ENCODE results near the gene ARPC2.
A peak's percentile ranks its signal among the peaks of the same experiment; 100 is the strongest.
"Not testable (repeated sequence)": the region's sequence is repeated elsewhere in the genome, so short reads cannot be mapped to it uniquely, and the experiment has no call there.

The ARPC2 gene

DNA sequence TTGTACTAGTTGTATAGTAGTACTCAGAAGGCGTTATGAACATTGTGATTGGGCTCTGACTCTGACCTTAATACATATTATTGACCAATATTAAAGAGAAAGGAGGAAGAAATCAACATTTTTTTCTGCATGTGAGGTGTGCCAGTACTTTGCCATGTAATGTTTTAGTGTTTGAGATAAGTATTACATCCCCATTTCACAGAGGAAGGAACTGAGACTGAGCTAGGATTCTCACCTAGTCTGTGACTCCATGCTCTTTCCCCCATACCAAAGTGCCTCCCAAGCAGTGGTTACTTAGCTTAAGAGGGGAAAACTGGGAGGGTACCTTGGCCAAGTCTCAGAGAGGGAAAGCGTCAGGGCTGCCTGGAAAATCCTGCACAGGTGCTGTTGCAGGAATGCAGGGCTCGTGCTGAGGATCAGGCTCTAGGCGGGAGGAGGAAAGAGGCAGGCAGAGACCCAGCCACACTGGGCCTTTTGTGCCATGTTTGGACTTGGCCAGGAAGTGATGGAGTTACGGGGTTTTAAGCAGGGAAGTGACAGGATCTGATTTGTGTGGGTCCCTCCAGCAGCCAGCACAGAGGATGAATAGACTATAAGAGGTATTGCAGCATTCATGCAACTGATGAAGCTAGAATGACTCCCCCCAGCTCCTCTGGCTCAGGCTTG, 55.0 kb downstream of the ARPC2 start:
- DNase-seq: no peak

- peak; percentile 88 for DNase-seq
Observed at GRCh38 chr2:218272531-218273212, 55.7 kb downstream of the ARPC2 start.

DNA sequence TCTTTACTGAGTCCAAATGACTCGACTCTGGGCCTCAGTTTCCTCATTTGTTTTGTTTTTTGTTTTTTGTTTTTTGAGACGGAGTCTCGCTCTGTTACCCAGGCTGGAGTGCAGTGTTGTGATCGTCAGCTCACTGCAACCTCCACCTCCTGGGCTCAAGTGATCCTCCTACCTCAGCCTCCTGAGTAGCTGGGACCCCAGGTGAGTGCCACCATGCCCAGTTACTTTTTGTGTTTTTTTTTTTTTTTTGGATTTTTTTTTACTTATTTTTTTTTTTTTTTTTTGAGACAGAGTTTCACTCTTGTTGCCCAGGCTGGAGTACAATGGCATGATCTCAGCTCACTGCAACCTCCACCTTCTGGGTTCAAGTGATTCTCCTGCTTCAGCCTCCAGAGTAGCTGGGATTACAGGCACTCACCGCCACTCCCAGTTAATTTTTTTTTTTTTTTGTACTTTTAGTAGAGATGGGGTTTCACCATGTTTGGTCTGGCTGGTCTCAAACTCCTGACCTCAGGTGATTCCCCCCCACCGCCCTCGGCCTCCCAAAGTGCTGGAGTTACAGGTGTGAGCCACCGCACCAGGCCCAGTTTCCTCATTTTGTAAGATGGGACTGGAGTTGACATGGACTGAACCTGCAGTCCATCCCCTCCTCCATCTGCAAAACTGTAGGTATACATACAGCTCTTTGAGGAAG, 56.4 kb downstream of the ARPC2 start:
- not testable (repeated sequence) for DNase-seq

DNA sequence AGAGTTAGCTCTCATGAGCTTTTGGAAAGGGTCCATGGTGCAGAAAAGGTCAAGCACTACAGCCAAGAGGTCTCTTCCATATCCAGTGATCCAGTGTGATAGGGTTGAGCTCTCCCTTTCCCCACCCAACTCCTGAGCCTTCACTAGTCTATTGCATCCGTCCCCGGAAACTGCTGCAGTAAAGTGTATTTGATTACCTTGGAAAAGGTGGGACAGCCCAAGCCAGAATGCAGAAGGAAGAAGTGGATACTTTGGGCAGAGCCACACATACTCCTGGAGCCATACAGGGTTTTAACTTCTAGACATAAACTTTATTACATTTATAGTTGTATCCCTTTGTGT, 56.9 kb downstream of the ARPC2 start:
- no peak for DNase-seq

- DNase-seq: no peak
Observed at GRCh38 chr2:218274586-218274985, 57.6 kb downstream of the ARPC2 start.

DNA sequence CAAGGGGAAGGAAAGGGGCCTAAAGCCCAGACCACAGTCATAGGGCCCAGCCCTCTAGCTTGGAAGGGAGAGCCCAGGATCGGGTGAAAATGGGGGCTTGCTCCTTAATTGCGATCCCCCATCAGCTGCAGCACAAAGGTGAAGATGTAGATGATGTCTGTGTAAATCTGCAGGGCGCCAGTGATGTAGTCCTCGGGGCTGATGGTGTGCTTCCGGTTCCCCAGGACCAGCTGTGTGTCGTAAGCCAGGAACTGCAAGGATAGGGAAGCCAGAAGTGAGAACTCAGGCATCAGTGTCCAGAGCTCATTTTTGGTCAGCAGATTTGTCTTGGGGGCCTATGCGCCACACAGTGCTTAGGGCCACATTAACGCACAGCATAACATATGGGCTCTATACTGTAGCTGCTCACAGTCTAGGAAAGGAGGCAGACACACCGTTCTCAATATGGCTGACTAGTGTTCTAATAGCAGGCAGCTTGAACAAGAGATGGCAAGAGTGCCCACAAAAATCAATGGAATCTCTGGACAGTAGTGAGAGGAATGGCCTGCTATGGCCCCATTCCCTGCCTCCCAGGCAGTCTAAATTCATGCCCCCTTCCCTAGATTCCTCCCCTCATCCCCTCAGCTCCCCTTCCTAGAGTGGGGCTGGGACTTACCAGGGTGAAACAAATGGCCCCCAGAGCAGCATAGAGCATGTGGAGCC, 58.5 kb downstream of the ARPC2 start:
- no peak for DNase-seq

DNA sequence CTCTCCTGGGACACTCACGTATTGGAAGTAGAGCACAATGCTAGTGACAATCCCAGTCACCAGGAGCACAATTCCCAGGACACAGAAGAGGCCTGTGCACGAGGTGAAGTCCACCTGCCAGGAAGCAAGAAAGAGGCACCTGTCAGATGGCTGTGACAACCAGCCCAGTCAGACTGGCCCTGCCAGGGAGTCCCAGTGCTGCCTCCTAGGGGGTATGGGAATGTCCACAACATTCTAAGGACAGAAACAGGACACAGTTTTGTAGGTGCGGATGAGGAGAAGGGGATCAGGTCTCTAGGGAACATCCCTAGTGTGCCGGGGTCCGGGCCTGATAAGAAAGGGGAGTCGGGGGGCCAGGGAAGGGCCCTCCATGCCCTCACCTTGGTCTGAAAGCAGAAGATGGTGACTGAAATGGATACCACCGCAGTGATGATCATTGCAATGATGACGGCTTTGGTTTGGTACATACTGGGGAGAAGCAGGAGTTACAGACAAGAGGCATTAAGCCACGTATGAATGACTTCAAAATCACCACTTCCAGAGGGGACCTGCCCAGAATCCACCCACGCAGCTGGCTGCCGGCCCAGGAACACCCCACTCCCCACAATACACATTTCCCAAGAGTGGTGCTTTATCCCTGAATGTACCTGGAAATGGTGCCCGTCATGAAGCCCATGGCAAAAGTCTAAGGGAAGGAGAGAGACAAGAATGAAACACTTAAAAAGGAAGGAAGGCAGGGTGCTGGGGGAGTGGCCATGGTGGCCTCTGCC, 60.2 kb downstream of the ARPC2 start:
- DNase-seq: no peak

DNA sequence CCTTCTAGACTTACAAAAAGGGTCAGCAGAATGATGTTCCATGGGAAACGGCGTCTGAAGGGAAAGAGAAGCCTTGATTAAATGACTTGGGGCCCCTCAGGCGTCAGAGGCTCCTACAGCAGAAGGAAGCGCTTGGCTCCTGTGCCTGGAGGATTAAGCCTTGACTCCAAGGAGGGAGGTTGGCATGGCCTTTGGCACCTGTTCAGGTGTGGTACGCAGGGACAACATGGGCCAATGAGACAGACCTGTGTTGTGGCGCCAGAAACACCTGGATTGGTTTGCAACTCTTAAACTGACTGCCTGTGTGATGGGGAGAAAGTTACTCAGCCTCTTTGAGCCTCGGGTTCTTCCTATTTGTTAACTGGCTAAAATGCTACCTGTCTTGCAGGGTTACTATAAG, 60.9 kb downstream of the ARPC2 start:
- DNase-seq: no peak

GRCh38 chr2:218278531-218279360, 61.8 kb downstream of the ARPC2 start:
- DNase-seq: no peak

GRCh38 chr2:218280260-218280870, 63.4 kb downstream of the ARPC2 start:
- no peak for DNase-seq

DNA sequence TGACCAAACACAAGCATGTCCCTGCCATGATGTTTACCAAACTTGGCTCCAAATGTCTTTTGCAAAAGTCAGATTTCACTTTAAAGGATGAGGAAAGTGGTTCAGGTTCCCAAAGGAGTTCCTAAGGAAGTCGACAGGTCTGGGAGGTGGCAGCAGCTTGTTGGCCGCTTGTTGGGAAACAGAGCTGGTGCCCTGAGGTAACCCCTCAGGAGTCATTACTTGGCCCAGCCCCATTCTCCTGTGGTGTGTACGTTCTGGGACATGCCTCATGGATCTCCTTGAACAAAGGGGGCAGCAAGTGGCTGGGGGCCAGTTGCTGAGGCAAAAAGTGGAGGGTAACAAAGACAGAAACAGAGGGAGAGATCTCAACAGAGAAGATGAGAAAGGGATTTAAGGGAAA, 64.5 kb downstream of the ARPC2 start:
- no peak for DNase-seq

GRCh38 chr2:218282173-218282991, 65.4 kb downstream of the ARPC2 start:
- DNase-seq: peak; percentile 64

GRCh38 chr2:218284106-218284811, 67.3 kb downstream of the ARPC2 start:
- no peak for DNase-seq

DNA sequence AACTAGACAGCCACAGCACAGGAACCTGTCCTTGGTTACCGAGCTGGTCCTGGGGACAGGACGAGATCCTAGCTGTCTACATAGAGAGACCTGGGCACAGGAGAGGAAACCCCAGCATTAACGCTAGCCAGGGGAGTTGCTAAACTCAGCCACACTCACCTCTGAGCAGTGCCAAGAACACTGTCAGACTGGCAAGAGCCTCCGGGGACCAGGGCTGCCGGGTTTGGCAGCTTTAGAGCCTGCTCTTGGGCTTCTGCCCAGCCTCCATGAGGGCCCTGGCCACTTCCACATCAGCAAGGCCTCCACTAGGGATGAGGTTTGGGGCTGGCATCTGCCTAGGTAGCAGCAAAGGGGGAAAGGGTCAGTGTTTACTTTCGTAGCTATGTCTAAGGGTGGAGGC, 68.6 kb downstream of the ARPC2 start:
- DNase-seq: peak; percentile 65

DNA sequence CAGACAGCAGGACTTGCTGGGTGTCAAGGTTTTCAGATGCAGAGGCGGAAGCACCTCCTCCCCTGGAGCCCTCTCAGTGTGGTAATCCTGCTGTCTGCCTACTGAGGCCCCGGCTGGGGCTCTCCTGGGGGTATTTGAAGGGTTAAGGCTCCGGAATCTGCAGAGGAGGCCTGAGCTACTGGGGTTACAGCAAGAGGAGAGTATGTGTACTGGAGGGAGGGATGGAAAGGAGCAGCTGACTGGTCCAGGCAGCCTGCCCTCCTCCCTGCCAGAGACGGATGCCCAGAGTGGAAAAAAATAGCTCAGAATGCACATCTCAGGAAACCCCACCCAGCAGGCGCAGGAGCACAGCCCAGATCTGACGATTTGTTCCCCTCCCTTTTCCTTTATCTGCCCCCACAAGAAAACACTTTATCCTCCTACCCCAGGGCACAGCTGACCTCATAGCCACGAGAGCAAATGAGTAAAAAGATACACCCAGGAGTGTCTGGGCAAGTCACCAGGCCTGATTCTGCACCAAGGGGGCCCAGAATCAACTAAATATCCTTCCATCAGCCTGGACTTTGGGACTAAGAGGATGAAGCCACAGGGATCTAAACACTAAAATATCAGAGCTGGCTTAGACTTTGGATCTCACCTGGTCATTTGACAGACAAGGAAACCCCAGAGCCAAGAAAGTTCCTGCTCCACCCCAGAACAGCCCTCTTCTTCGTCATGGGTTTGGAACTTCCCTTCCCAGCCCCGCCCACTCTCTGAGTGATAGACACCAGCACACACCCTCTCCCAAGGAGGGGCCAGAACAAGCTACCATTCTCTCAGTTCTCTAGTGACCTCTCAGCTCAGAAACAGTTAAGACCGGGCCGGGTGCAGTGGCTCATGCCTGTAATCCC, 69.8 kb downstream of the ARPC2 start:
- peak; percentile 87 for DNase-seq

DNA sequence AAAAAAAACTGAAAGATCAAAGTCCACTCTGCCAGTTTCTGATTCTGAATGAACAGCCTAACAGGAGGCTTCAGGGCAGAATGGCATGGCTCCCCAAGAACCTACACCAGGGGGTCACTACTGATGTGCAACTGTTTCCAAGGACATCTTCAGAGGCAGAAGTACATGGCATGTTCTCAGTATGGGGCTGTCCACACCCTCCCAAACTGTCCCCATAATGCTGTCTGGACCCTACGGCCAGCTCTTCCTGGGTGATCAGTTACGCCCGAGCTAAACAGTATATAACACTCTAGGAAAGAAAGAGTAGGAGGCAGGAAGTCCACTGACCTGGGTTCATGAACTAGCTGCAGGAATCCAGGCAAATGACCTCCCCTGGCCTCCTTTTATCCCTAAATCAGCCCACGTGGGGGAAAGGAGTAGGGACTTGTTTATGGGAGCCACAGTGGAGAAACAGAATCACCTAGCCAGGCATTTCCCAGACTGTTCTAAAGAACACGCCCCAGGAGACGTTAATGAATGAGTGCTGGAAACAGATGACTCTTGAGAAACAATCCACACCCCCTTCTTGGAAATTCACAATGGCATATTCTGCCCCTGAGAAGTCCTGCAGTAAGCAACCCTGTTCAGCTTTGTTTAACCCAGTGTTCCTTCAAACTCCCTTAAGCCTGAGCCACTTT, 72.8 kb downstream of the ARPC2 start:
- peak; percentile 20 for DNase-seq

- no peak for DNase-seq
Observed at GRCh38 chr2:218290316-218291261, 73.6 kb downstream of the ARPC2 start.

Data from midbrain (tissue), 1 donor.